ENCODE measurements around the gene TSPYL2.

Gene TSPYL2

GRCh38 chrX:53071604-53072417, 10.4 kb upstream of the TSPYL2 start:
- in situ Hi-C loops (cut with HindIII; ENCODE audit: low sequenced_read_pairs) = no loop called here
- peak overlapping the region; percentile 18 for H3K4me3 ChIP-seq (ENCODE audit: low read depth, low read length)
- peak; percentile 27 for DNase-seq (ENCODE audit: low read depth)
- peak; percentile 75 for TF ChIP-seq CTCF (IDR thresholded peaks at IDR 0.05; ENCODE audit: low read depth, low read length, missing control alignments)

- TF ChIP-seq CTCF (IDR thresholded peaks at IDR 0.05; ENCODE audit: low read depth, low read length, missing control alignments) = no peak
- no peak overlapping the region for H3K4me3 ChIP-seq (ENCODE audit: low read depth, low read length)
- in situ Hi-C loops (cut with HindIII; ENCODE audit: low sequenced_read_pairs) = no loop called here
- no peak for DNase-seq (ENCODE audit: low read depth)
These were observed 9.6 kb upstream of the TSPYL2 start for GRCh38 chrX:53072418-53073114.

- no peak overlapping the region for H3K4me3 ChIP-seq (ENCODE audit: low read depth, low read length)
- DNase-seq (ENCODE audit: low read depth) = no peak
- in situ Hi-C loops (cut with HindIII; ENCODE audit: low sequenced_read_pairs) = no loop called here
- no peak for TF ChIP-seq CTCF (IDR thresholded peaks at IDR 0.05; ENCODE audit: low read depth, low read length, missing control alignments)
These were observed 9.0 kb upstream of the TSPYL2 start for GRCh38 chrX:53073115-53073586.

DNA sequence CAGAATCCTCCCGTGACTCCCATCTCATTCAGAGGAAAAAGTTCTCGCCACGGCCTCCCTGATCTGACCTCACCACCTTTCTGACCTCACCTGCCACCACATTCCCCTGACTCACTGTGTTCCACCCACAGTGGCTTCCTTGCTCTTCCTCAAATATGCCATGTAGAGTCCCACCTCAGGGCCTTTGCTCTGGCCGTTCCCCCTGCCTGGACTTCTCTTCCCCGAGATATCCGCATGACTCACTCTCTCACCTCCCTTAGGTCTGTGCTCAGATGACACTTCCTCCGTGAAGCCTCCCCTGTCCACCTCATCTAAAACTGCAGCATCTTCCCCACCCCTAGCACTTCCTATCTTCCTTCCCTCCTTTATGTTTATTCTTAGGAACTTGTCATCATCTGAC, 7.2 kb upstream of the TSPYL2 start:
- H3K4me3 ChIP-seq (ENCODE audit: low read depth, low read length) = no peak overlapping the region
- in situ Hi-C loops (cut with HindIII; ENCODE audit: low sequenced_read_pairs) = no loop called here
- DNase-seq (ENCODE audit: low read depth) = no peak
- no peak for TF ChIP-seq CTCF (IDR thresholded peaks at IDR 0.05; ENCODE audit: low read depth, low read length, missing control alignments)

- no peak overlapping the region for H3K4me3 ChIP-seq (ENCODE audit: low read depth, low read length)
- no peak for TF ChIP-seq CTCF (IDR thresholded peaks at IDR 0.05; ENCODE audit: low read depth, low read length, missing control alignments)
- DNase-seq (ENCODE audit: low read depth) = no peak
- in situ Hi-C loops (cut with HindIII; ENCODE audit: low sequenced_read_pairs) = no loop called here
These were observed 5.5 kb upstream of the TSPYL2 start for GRCh38 chrX:53076671-53077070.

DNA sequence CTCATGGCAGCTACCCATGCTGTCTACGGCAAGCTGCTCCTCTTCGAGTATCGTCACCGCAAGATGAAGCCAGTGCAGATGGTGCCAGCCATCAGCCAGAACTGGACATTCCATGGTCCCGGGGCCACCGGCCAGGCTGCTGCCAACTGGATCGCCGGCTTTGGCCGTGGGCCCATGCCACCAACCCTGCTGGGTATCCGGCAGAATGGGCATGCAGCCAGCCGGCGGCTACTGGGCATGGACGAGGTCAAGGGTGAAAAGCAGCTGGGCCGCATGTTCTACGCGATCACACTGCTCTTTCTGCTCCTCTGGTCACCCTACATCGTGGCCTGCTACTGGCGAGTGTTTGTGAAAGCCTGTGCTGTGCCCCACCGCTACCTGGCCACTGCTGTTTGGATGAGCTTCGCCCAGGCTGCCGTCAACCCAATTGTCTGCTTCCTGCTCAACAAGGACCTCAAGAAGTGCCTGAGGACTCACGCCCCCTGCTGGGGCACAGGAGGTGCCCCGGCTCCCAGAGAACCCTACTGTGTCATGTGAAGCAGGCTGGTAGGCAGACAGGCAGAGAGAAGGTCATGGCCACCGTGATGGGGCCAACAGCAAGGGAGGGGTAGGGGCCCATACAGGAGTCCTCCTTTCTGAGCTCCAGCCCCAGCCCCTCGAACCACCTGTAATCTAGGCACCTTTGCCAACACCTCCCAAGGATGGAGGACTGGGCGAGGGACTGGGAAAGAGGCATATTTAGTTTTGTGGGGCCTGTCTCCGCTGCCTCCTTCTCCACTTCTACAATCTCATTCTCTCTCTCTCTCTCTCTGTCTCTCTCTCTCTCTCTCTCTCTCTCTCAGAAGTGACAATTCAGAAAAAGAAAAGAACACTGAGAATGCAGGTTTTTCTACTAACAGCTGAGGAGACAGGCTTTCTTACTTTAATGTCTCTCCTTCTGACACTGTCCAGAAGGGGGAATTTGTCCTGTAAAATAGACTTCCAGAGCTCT, 4.7 kb upstream of the TSPYL2 start:
- no peak for DNase-seq (ENCODE audit: low read depth)
- in situ Hi-C loops (cut with HindIII; ENCODE audit: low sequenced_read_pairs) = no loop called here
- TF ChIP-seq CTCF (IDR thresholded peaks at IDR 0.05; ENCODE audit: low read depth, low read length, missing control alignments) = no peak
- no peak overlapping the region for H3K4me3 ChIP-seq (ENCODE audit: low read depth, low read length)

Measured in astrocyte of the cerebellum (primary cell).